GM23248 (cell line): ENCODE measurements around the gene UBALD1.

Experiments used
- EZH2 ChIP-seq: fragments of 200-600 bp; sonication (generic); IDR thresholded peaks from 2 replicates; pipeline ENCODE4 v1.6.1; 2018; ENCODE audit warnings: antibody characterized with exemption, mild to moderate bottlenecking; ENCODE audit not compliant: insufficient read depth, poor library complexity, severe bottlenecking
- EZH2phosphoT487 ChIP-seq: fragments of 200-600 bp; sonication (generic); IDR thresholded peaks from 2 replicates; pipeline ENCODE4 v1.6.1; 2018; ENCODE audit warnings: antibody characterized with exemption, moderate library complexity, mild to moderate bottlenecking, low read depth; ENCODE audit not compliant: insufficient read depth

DNA sequence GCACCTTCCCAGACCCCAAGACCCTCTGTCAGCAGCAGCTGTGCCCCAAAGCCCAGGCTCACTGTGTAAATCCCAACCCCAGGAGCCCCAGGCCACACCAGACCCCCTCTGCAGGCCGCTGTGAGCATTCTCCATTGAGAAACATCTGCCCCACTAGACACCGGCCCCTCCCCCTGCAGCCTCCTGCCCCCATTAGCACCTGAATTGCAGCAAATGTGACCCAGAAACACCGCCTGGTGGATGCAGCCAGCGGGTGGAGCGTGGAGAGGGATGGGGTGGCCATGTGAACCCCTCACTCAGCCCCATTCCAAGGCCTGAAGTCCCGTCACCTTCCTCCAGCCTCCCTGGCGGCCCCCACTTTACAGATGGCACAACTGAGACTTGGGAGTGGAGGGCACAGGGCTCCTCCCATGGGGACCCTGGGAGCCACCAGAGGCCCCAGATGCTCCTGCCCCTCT lies 2.2 kb downstream of the UBALD1 start:
- no peak for TF ChIP-seq EZH2
- no peak for TF ChIP-seq EZH2phosphoT487
